ENCODE results near the gene APBB2. TPM values are rescaled to one million over a fixed set of nuclear protein-coding genes. Genes with fewer than 3 reads are reported as not detected.

APBB2 gene
- polyA plus RNA-seq, 3 donors: 0.15 to 0.33 TPM; not detected in 1

DNA sequence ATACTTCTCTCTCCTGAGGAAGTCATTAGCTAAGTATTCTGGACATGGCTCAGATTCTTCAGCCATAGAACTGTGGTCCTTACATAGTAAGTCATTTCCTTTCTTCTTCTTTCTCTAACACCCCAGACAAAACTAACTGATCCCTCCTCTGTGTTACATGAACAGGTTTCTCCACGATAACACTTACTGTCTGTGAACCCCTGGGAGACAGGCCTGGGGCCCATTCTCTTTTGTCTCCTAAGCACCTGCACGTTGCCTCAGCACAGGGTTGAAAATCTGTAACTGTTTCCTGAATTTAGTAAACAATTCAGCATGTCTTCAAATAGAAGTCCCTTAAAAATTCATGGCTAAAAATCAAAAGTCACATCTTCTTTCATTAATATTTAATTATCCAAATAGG, 24.7 kb downstream of the APBB2 start:
- no peak overlapping the region for H3K9ac ChIP-seq (ENCODE audit: insufficient read depth, low read length, poor library complexity, severe bottlenecking)
- 78% methylated on average over 1 of the region's 2 CpGs for WGBS (ENCODE audit: insufficient coverage)
- intact Hi-C loops (cut with micrococcal nuclease): no loop called here
- no peaks in the 10 kb centered on the region for H4K20me1 ChIP-seq (ENCODE audit: insufficient read depth, low read length)
- Mint-ChIP-seq H3K27me3 (ENCODE audit: low read depth in 3 of 3) (peaks cover 0 to 2% (median 2%) of the 10 kb centered on the region in 3 donors), H3K4me3 (no peak overlapping the region), H3K36me3 (no peaks in the 10 kb centered on the region), H3K27ac (no peak overlapping the region), H3K4me1 (no peaks in the 10 kb centered on the region), H3K9me3 (peaks cover 0 to 4% (median 0%) of the 10 kb centered on the region in 7 donors)
- H3K4me1 ChIP-seq (ENCODE audit: control insufficient read depth in 1 of 2, insufficient read depth in 2 of 2, low read length in 2 of 2): no peaks in the 10 kb centered on the region
- no peak overlapping the region for H3K4me2 ChIP-seq (replicated peaks; ENCODE audit: extremely low read depth, low read length, poor library complexity, severe bottlenecking)
- no peak for DNase-seq
- H2AFZ ChIP-seq (ENCODE audit: insufficient read depth, low read depth, low read length, poor library complexity, severe bottlenecking): no peak overlapping the region
- no peaks in the 10 kb centered on the region for H3K79me2 ChIP-seq (ENCODE audit: insufficient read depth, low read length)
- TF ChIP-seq, protein P1, sequence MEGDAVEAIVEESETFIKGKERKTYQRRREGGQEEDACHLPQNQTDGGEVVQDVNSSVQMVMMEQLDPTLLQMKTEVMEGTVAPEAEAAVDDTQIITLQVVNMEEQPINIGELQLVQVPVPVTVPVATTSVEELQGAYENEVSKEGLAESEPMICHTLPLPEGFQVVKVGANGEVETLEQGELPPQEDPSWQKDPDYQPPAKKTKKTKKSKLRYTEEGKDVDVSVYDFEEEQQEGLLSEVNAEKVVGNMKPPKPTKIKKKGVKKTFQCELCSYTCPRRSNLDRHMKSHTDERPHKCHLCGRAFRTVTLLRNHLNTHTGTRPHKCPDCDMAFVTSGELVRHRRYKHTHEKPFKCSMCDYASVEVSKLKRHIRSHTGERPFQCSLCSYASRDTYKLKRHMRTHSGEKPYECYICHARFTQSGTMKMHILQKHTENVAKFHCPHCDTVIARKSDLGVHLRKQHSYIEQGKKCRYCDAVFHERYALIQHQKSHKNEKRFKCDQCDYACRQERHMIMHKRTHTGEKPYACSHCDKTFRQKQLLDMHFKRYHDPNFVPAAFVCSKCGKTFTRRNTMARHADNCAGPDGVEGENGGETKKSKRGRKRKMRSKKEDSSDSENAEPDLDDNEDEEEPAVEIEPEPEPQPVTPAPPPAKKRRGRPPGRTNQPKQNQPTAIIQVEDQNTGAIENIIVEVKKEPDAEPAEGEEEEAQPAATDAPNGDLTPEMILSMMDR (IDR thresholded peaks at IDR 0.05): no peak
- no peaks in the 10 kb centered on the region for H3K27me3 ChIP-seq (ENCODE audit: control insufficient read depth in 2 of 2, insufficient read depth in 2 of 2, low read length in 2 of 2)
- no peak overlapping the region for H3K4me3 ChIP-seq (replicated peaks in 1 of 3; ENCODE audit: low read depth in 2 of 3, low read length in 3 of 3)
- no peaks in the 10 kb centered on the region for H3K36me3 ChIP-seq (replicated peaks in 1 of 2; ENCODE audit: control insufficient read depth in 1 of 2, insufficient read depth in 2 of 2, low read length in 2 of 2)
- no peaks in the 10 kb centered on the region for H3K9me3 ChIP-seq (replicated peaks in 1 of 2; ENCODE audit: control insufficient read depth in 1 of 2, insufficient read depth in 1 of 2, low read length in 2 of 2)
- H3K27ac ChIP-seq (ENCODE audit: low read depth in 1 of 2, low read length in 2 of 2): no peak overlapping the region

DNA sequence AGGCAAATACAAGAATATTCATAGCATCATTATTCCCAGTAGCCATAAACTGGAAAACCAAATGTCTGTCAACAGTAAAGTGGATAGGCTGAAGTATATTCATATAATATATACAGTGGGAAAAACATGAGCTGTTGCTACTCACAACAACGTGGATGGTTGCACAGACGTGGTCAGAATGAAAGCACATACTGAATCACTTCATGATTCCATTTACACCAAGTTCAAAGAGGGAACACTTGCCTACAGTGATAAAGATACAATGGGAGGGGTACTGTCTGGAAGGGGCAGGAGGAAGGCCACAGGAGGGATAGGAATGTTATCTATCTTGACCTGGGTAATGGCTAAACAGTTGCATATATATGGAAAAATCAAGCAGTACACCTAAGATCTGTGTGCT, 25.3 kb downstream of the APBB2 start:
- WGBS (ENCODE audit: insufficient coverage): no CpG with 5 or more reads among the region's 2 CpGs
- Histone ChIP-seq H3K4me2 (replicated peaks; ENCODE audit: extremely low read depth, low read length, poor library complexity, severe bottlenecking) (no peak overlapping the region), H3K36me3 (replicated peaks in 1 of 2; ENCODE audit: control insufficient read depth in 1 of 2, insufficient read depth in 2 of 2, low read length in 2 of 2) (no peaks in the 10 kb centered on the region), H3K27ac (ENCODE audit: low read depth in 1 of 2, low read length in 2 of 2) (no peak overlapping the region), H3K4me1 (ENCODE audit: control insufficient read depth in 1 of 2, insufficient read depth in 2 of 2, low read length in 2 of 2) (no peaks in the 10 kb centered on the region), H3K9me3 (replicated peaks in 1 of 2; ENCODE audit: control insufficient read depth in 1 of 2, insufficient read depth in 1 of 2, low read length in 2 of 2) (no peaks in the 10 kb centered on the region), H3K9ac (ENCODE audit: insufficient read depth, low read length, poor library complexity, severe bottlenecking) (no peak overlapping the region), H3K27me3 (ENCODE audit: control insufficient read depth in 2 of 2, insufficient read depth in 2 of 2, low read length in 2 of 2) (no peaks in the 10 kb centered on the region), H2AFZ (ENCODE audit: insufficient read depth, low read depth, low read length, poor library complexity, severe bottlenecking) (no peak overlapping the region), H3K79me2 (ENCODE audit: insufficient read depth, low read length) (no peaks in the 10 kb centered on the region), H4K20me1 (ENCODE audit: insufficient read depth, low read length) (no peaks in the 10 kb centered on the region), H3K4me3 (replicated peaks in 1 of 3; ENCODE audit: low read depth in 2 of 3, low read length in 3 of 3) (no peak overlapping the region)
- peaks cover 0 to 3% (median 1%) of the 10 kb centered on the region in 3 donors for H3K27me3 Mint-ChIP-seq (ENCODE audit: low read depth in 3 of 3)
- intact Hi-C loops (cut with micrococcal nuclease): no loop called here
- TF ChIP-seq, protein P1 (IDR thresholded peaks at IDR 0.05): no peak
- H3K4me3 Mint-ChIP-seq: no peak overlapping the region
- peaks cover 0 to 4% (median under 1%) of the 10 kb centered on the region in 7 donors for H3K9me3 Mint-ChIP-seq
- no peak overlapping the region for H3K27ac Mint-ChIP-seq
- DNase-seq: no peak
- H3K4me1 Mint-ChIP-seq: no peaks in the 10 kb centered on the region
- no peaks in the 10 kb centered on the region for H3K36me3 Mint-ChIP-seq
